Gastrocnemius medialis (tissue), 4 donors: ENCODE measurements around the gene NKD1. TPM values are rescaled to one million over a fixed set of nuclear protein-coding genes. Genes with fewer than 3 reads are reported as not detected.
"Not testable (repeated sequence)": the region's sequence is repeated elsewhere in the genome, so short reads cannot be mapped to it uniquely, and the experiment has no call there.

Experiments used
- ATAC-seq, 2 donors: fragments of 150-250 bp; one replicate each; pipeline ENCODE4 v1.9.1; 2016
- DNase-seq, 2 donors: peaks; one replicate each; pipeline ENCODE4 v3.0.0-alpha.2; 2019
- H3K27ac ChIP-seq, 4 donors: fragments of 200-600 bp; sonication (generic); 1 replicate in 1 of 4; 2 replicates in 3 of 4; pipeline ENCODE4 v1.5.1; 2016 to 2018; ENCODE audit warnings: mild to moderate bottlenecking in 2 of 4, moderate library complexity in 1 of 4
- H3K27me3 ChIP-seq, 3 donors: fragments of 200-600 bp; sonication (generic) in 2 of 3; 1 replicate in 1 of 3; 2 replicates in 2 of 3; pipeline versions ENCODE4 v1.5.1 to v1.6.0; 2016 to 2019; ENCODE audit warnings: mild to moderate bottlenecking in 1 of 3, moderate library complexity in 1 of 3
- H3K36me3 ChIP-seq, 2 donors: fragments of 200-600 bp; sonication (generic) in 1 of 2; one replicate each; pipeline ENCODE4 v1.5.1; 2017 to 2018
- H3K4me1 ChIP-seq, 2 donors: fragments of 200-600 bp; sonication (generic) in 1 of 2; one replicate each; pipeline ENCODE4 v1.5.1; 2016 to 2017; ENCODE audit warnings: mild to moderate bottlenecking in 2 of 2
- H3K4me3 ChIP-seq, 4 donors: fragments of 200-600 bp; sonication (generic) in 3 of 4; 1 replicate in 1 of 4; 2 replicates in 3 of 4; pipeline ENCODE4 v1.5.1; 2016 to 2019; ENCODE audit warnings: mild to moderate bottlenecking in 2 of 4
- H3K9me3 ChIP-seq, 3 donors: fragments of 200-600 bp; sonication (generic) in 2 of 3; 1 replicate in 1 of 3; 2 replicates in 2 of 3; pipeline ENCODE4 v1.5.1; 2016 to 2019
- POLR2A ChIP-seq, 2 donors: fragments of 450-650 bp; IDR thresholded peaks; one replicate each; pipeline ENCODE4 v1.6.1; 2017; ENCODE audit warnings: antibody characterized with exemption in 2 of 2, mild to moderate bottlenecking in 2 of 2, moderate library complexity in 2 of 2
- in situ Hi-C, 4 donors: fragments of 200-750 bp; cut with MboI; loops; one replicate each; pipeline versions ENCODE4 v1.15.0 to v1.8.0; 2017; ENCODE audit warnings: low sequenced_read_pairs in 4 of 4
- intact Hi-C: fragments of 100-400 bp; cut with DNase I; formaldehyde crosslinking; loops from one replicate; pipeline ENCODE4 v1.15.1; 2023; ENCODE audit warnings: low total_unique reads
- total RNA-seq, 4 donors: library from RNA; depleted of rRNA; stranded (reverse); fragments of >200 nt; gene quantifications; one replicate each; pipeline versions ENCODE4 v1.1.0 to v1.2.3, GENCODE V29; 2016
- TF ChIP-seq, protein P1 (sequence below), 5 experiments: fragments of 450-650 bp in 3 of 5; fragments of 200-600 bp in 2 of 5; sonication (generic) in 2 of 5; IDR thresholded peaks in 4 of 5; conservative IDR thresholded peaks in 1 of 5; 1 replicate in 4 of 5; 2 replicates in 1 of 5; pipeline ENCODE4 v1.5.1; 2016 to 2019; ENCODE audit warnings: antibody characterized with exemption in 5 of 5, mild to moderate bottlenecking in 3 of 5, moderate library complexity in 3 of 5

Gene NKD1
- total RNA-seq, 4 donors from 2014 or later = 0.10 to 0.75 (median 0.19) TPM

DNA sequence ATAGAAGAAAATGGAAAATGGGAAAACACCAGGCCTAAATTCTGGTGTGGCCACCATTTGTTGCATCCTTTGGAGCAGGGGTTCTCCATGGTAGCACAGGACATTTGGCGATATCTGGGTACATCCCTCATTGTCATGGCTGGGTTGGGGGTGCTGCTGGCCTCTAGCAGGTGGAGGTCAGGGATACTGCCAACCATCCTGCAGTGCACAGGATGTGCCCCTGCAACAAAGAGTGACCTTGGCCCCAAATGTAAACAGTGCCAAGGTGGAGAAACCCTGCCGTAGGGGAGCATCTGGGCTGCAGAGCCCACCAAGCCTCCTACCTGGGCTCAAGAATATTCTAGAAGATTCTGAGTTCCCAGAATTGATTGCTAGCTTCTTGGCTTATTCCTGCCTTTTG, 27.5 kb downstream of the NKD1 start:
- no peaks in the 10 kb centered on the region for H3K9me3 ChIP-seq
- H3K27ac ChIP-seq = no peak overlapping the region
- H3K27me3 ChIP-seq = no peaks in the 10 kb centered on the region
- in situ Hi-C loops = no loop called here
- ATAC-seq = no peak
- peaks cover 0 to 3% of the 10 kb centered on the region in 2 donors for H3K4me1 ChIP-seq
- intact Hi-C loops = no loop called here
- no peak overlapping the region for H3K4me3 ChIP-seq
- no peak for TF ChIP-seq POLR2A (IDR thresholded peaks at IDR 0.05)
- TF ChIP-seq, protein P1, sequence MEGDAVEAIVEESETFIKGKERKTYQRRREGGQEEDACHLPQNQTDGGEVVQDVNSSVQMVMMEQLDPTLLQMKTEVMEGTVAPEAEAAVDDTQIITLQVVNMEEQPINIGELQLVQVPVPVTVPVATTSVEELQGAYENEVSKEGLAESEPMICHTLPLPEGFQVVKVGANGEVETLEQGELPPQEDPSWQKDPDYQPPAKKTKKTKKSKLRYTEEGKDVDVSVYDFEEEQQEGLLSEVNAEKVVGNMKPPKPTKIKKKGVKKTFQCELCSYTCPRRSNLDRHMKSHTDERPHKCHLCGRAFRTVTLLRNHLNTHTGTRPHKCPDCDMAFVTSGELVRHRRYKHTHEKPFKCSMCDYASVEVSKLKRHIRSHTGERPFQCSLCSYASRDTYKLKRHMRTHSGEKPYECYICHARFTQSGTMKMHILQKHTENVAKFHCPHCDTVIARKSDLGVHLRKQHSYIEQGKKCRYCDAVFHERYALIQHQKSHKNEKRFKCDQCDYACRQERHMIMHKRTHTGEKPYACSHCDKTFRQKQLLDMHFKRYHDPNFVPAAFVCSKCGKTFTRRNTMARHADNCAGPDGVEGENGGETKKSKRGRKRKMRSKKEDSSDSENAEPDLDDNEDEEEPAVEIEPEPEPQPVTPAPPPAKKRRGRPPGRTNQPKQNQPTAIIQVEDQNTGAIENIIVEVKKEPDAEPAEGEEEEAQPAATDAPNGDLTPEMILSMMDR (IDR thresholded peaks at IDR 0.05 in 4 of 5, conservative IDR thresholded peaks at IDR 0.05 in 1 of 5) = no peak
- no peaks in the 10 kb centered on the region for H3K36me3 ChIP-seq
- no peak for DNase-seq

DNA sequence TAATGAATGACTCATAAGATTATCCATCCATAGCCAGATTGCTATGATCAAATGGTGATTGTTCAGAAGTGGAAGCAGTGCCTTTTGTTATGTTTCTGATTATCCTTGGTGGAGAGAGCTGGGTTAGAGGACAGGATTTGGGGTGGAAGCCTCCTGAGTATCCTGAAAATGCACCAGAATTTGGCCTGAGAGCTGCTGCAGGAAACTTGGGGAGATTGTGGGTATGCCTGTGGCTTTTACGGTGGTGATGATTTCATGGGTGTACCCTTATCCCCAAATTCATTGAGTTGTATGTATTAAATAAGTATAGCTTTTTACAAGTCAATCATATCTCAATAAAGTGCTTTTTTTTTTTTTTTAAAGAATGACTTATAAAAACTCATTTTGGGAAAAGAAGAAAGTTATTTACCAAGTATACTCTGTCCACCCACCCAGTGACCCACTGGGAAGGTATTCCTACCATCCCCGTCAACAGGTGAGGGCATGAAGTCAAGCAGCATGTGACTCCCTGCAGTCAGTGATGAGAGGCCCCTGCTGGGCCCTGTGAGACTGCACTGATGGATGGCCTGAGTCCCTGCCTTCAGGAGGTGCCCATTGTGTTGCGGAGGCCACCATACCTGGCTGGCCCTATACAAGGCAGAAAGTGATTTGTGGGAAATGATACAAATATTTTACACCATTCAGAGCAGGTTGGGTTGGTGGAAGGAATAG, 28.4 kb downstream of the NKD1 start:
- TF ChIP-seq, protein P1 (IDR thresholded peaks at IDR 0.05 in 4 of 5, conservative IDR thresholded peaks at IDR 0.05 in 1 of 5) = no peak
- no peak for TF ChIP-seq POLR2A (IDR thresholded peaks at IDR 0.05)
- ATAC-seq (no peak), DNase-seq (no peak)
- no peaks in the 10 kb centered on the region for H3K36me3 ChIP-seq
- intact Hi-C loops = no loop called here
- no peak overlapping the region for H3K4me3 ChIP-seq
- H3K9me3 ChIP-seq = no peaks in the 10 kb centered on the region
- no peak overlapping the region for H3K27ac ChIP-seq
- H3K27me3 ChIP-seq = no peaks in the 10 kb centered on the region
- in situ Hi-C loops = no loop called here
- peaks cover 0 to 3% of the 10 kb centered on the region in 2 donors for H3K4me1 ChIP-seq

DNA sequence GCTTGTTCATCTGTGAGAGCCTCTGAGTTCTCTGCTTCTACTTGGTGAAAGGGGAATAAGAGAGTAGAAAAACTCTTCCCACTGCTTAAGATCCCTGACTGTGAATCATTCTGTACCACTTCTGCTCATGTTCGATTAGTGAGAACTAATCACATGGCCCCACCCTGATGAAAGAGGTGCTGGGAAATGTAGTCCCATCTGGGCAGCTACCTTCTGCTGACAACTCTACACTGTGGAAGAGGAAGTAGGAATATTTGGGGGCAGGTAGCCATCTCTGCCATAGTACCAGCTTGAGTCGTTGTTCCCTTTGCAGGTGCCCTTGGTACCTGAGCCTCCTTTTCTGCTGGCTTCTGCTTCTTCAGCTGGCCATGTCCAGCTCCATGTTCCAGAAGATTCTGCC, 29.9 kb downstream of the NKD1 start:
- TF ChIP-seq POLR2A (IDR thresholded peaks at IDR 0.05) = no peak
- TF ChIP-seq, protein P1 (IDR thresholded peaks at IDR 0.05 in 4 of 5, conservative IDR thresholded peaks at IDR 0.05 in 1 of 5) = no peak
- Histone ChIP-seq H3K27me3 (no peaks in the 10 kb centered on the region), H3K9me3 (no peaks in the 10 kb centered on the region), H3K4me3 (no peak overlapping the region), H3K27ac (no peak overlapping the region), H3K4me1 (peaks cover 0 to 3% of the 10 kb centered on the region in 2 donors), H3K36me3 (no peaks in the 10 kb centered on the region)
- in situ Hi-C loops (no loop called here), intact Hi-C loops (no loop called here)
- no peak for DNase-seq
- ATAC-seq = no peak

DNA sequence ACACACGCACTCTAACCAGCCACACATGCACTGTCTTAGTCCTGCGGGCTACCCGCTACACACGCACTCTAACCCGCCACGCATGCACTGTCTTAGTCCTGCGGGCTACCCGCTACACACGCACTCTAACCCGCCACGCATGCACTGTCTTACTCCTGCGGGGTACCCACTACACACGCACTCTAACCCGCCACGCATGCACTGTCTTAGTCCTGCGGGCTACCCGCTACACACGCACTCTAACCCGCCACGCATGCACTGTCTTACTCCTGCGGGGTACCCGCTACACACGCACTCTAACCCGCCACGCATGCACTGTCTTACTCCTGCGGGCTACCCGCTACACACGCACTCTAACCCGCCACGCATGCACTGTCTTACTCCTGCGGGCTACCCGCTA, 31.2 kb downstream of the NKD1 start:
- H3K9me3 ChIP-seq, ATAC-seq, H3K27me3 ChIP-seq, in situ Hi-C loops, H3K4me3 ChIP-seq, intact Hi-C loops, H3K27ac ChIP-seq, DNase-seq, H3K36me3 ChIP-seq, H3K4me1 ChIP-seq: not testable (repeated sequence)

DNA sequence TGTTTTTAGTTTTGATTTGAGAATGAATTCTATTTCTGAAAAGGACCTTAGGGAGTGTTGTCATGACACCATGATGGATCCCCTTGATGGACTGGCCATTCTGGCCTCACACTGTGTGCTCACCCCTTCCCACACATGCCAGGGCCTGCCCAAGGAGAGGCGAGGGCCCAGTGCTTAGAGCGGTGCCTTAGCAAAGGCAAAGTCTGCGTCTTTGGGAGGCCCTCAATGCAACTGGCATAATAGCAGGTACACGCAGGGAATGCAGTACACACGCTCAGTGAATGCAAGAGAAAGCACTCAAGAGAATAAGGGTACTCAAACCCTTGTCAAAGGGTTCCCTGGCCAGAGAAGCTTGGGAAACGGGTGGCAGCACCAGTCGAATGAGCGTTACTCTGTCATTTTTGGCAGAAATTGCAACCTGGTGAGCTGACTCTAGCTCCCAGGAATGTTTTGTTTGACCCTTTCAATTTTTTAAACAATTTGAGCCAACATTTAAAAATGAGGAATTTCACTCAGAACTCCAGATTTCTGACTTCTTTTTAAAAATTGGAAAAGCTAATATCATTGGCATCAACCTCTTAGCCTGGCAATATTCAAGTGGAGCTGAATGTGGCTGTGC, 32.1 kb downstream of the NKD1 start:
- Histone ChIP-seq H3K27ac (no peak overlapping the region), H3K4me3 (no peak overlapping the region), H3K27me3 (no peaks in the 10 kb centered on the region), H3K4me1 (no peaks in the 10 kb centered on the region), H3K9me3 (no peaks in the 10 kb centered on the region), H3K36me3 (no peaks in the 10 kb centered on the region)
- intact Hi-C loops (no loop called here), in situ Hi-C loops (no loop called here)
- ATAC-seq = no peak
- DNase-seq = no peak
- TF ChIP-seq POLR2A (IDR thresholded peaks at IDR 0.05) = no peak
- TF ChIP-seq, protein P1 (IDR thresholded peaks at IDR 0.05 in 4 of 5, conservative IDR thresholded peaks at IDR 0.05 in 1 of 5) = no peak
